Nephron progenitor cell (in vitro differentiated cells): ENCODE results near the gene TPPP2.
A peak's percentile ranks its signal among the peaks of the same experiment; 100 is the strongest.
"Not testable (repeated sequence)": the region's sequence is repeated elsewhere in the genome, so short reads cannot be mapped to it uniquely, and the experiment has no call there.

Source experiments
- DNase-seq: peaks from one replicate; pipeline ENCODE4 v3.0.0; 2021
- H3K27ac Mint-ChIP-seq: 2 replicates; pipeline ENCODE4 v1.8.0; 2021; ENCODE audit warnings: mild to moderate bottlenecking, moderate library complexity, mixed read lengths
- H3K27me3 Mint-ChIP-seq: 2 replicates; pipeline ENCODE4 v1.8.0; 2021; ENCODE audit warnings: mild to moderate bottlenecking, low read depth, mixed read lengths; ENCODE audit not compliant: poor library complexity
- H3K36me3 Mint-ChIP-seq: 2 replicates; pipeline ENCODE4 v1.8.0; 2021; ENCODE audit warnings: low read depth, mixed read lengths
- H3K4me1 Mint-ChIP-seq: 2 replicates; pipeline ENCODE4 v1.8.0; 2021; ENCODE audit warnings: mixed read lengths
- H3K4me3 Mint-ChIP-seq: 2 replicates; pipeline ENCODE4 v1.8.0; 2021; ENCODE audit warnings: mild to moderate bottlenecking, moderate library complexity, mixed read lengths
- H3K9me3 Mint-ChIP-seq: 2 replicates; pipeline ENCODE4 v1.8.0; 2021; ENCODE audit warnings: mild to moderate bottlenecking, moderate library complexity, mixed read lengths
- CTCF ChIP-seq: fragments of 200-600 bp; sonication (generic); IDR thresholded peaks from 2 replicates; pipeline ENCODE4 v1.5.0; 2021; ENCODE audit warnings: antibody characterized with exemption

TPPP2 gene

GRCh38 chr14:21029917-21030316 is at the start of gene TPPP2:
Gene TPPP2 (plus strand): TSS chr14:21030217. CDS start chr14:21030582, 365 bp downstream.
- H3K36me3 Mint-ChIP-seq, result no peaks in the 10 kb centered on the region
- H3K27me3 Mint-ChIP-seq, result peaks cover 20% of the 10 kb centered on the region
- TF ChIP-seq CTCF, result no peak
- H3K9me3 Mint-ChIP-seq, result no peaks in the 10 kb centered on the region
- no peak within 1 kb of the TSS for H3K27ac Mint-ChIP-seq
- no peak within 1 kb of the TSS for H3K4me3 Mint-ChIP-seq
- peaks cover 47% of the 10 kb centered on the region for H3K4me1 Mint-ChIP-seq
- DNase-seq, result no peak

DNA sequence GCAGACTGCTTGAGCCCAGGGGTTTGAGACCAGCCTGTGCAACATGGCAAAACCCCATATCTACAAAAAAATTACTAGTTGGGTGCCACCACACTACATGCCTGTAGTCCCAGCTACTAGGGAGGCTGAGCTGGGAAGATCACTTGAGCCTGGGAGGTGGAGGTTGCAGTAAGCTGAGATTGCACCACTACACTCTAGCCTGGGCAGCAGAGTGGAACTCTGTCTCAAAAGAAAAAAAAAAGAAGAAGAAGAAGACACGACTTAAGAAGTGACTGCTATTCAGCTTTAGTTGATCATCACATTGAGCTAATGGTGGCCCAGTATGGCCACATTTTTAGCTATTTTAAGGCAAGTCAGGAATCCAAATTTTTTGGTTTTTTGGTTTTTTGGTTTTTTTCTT is 49.1 kb upstream of the TPPP2 start:
- no peak overlapping the region for H3K27ac Mint-ChIP-seq
- no peaks in the 10 kb centered on the region for H3K36me3 Mint-ChIP-seq
- TF ChIP-seq CTCF, result no peak
- H3K4me3 Mint-ChIP-seq, result no peak overlapping the region
- H3K9me3 Mint-ChIP-seq, result no peaks in the 10 kb centered on the region
- no peaks in the 10 kb centered on the region for H3K4me1 Mint-ChIP-seq
- no peak for DNase-seq
- peaks cover 35% of the 10 kb centered on the region for H3K27me3 Mint-ChIP-seq

DNA sequence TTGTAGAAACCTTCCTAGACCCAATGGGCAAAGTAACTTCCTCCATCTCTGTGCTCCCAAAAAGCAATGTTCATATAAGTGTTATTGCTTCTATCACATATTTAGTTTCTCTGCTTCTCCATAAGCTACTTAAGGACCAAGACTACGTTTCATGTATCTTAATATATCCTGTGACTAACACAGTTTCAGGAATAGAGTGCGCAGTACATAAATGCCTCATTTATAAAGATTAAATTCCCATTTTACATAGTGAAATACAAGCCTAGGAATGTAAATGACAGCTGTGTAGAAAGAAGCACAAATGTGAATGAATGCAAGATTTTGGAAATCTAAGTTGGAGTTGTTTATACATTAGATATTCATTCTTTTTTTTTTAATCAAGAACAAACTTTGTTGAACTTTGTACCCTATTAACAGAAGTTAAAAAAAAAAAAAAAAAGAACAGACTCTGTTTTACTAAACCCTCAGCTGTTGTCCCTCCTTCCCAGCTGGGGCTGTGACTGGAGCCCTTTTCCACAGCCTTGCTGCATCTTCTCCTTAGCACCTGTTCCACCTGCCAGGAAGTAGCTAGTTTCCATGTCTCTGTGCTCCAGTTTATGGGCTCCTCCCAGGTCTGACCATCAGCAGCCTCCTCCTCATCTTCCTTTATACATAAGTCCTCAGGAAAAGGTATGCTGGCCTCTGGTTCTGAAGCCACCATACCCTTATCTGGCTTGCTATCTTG is 47.2 kb upstream of the TPPP2 start:
- no peaks in the 10 kb centered on the region for H3K9me3 Mint-ChIP-seq
- TF ChIP-seq CTCF, result no peak
- no peak overlapping the region for H3K4me3 Mint-ChIP-seq
- H3K36me3 Mint-ChIP-seq, result no peaks in the 10 kb centered on the region
- DNase-seq, result no peak
- H3K4me1 Mint-ChIP-seq, result no peaks in the 10 kb centered on the region
- H3K27me3 Mint-ChIP-seq, result peaks cover 47% of the 10 kb centered on the region
- H3K27ac Mint-ChIP-seq, result no peak overlapping the region

DNA sequence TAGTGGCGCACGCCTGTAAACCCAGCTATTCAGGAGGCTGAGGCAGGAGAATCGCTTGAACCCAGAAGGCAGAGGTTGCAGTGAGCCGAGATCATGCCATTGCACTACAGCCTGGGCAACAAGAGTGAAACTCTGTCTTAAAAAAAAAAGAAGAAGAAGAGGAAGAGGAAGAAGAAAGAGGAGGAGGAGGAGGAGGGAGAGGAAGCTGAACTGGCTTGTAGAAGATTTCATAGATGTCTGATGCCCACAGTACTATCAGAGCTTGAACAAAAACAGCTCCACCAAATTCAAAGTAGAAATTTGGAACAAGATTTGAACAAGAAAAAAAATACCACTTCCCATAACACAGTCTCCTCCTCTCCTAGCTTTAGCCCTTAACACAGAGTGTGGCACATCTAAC is 44.4 kb upstream of the TPPP2 start:
- not testable (repeated sequence) for H3K36me3 Mint-ChIP-seq, DNase-seq, H3K9me3 Mint-ChIP-seq, H3K4me3 Mint-ChIP-seq, H3K27ac Mint-ChIP-seq
- peaks cover 16% of the 10 kb centered on the region for H3K4me1 Mint-ChIP-seq
- H3K27me3 Mint-ChIP-seq, result peaks cover 39% of the 10 kb centered on the region

DNA sequence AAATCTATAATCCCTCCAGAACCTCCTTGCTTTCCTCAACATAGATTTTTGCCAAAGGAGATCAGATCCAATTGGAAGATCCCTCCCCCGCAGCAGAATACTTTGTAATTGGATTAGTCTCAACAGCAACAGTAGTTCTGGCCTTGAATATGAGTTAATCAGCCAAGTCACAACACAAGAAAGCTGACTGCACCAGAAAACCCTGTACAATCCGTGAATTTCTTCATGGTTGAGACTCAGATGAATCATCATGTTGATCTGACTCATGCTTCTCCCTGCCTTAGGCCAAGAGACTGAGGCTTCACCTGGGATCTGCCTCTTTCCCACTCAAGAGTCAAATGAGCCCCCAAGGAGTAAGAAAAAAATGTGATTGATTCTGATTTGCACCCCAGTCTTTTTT is 43.2 kb upstream of the TPPP2 start:
- H3K4me3 Mint-ChIP-seq, result no peak overlapping the region
- H3K4me1 Mint-ChIP-seq, result peaks cover 27% of the 10 kb centered on the region
- peaks cover 36% of the 10 kb centered on the region for H3K27me3 Mint-ChIP-seq
- H3K36me3 Mint-ChIP-seq, result peaks cover 11% of the 10 kb centered on the region
- no peak overlapping the region for H3K27ac Mint-ChIP-seq
- no peaks in the 10 kb centered on the region for H3K9me3 Mint-ChIP-seq
- no peak for TF ChIP-seq CTCF
- DNase-seq, result no peak

- no peak for TF ChIP-seq CTCF
- Mint-ChIP-seq H3K4me1 (peaks cover 31% of the 10 kb centered on the region), H3K27me3 (peaks cover 27% of the 10 kb centered on the region), H3K9me3 (no peaks in the 10 kb centered on the region), H3K36me3 (peaks cover 29% of the 10 kb centered on the region), H3K27ac (no peak overlapping the region), H3K4me3 (peak overlapping the region; percentile 91)
- no peak for DNase-seq
These were observed 41.1 kb upstream of the TPPP2 start for GRCh38 chr14:20988717-20989470.
